Activated T-cell treated with anti-CD3 and anti-CD28 coated beads, Interleukin-2, amount 50 U/mL, for 72 hours (primary cell): Measurements from ENCODE around the gene KCNK1. TPM values are rescaled to one million over a fixed set of nuclear protein-coding genes. Genes with fewer than 3 reads are reported as not detected.
"Not testable (repeated sequence)": the region's sequence is repeated elsewhere in the genome, so short reads cannot be mapped to it uniquely, and the experiment has no call there.

Experiments
- ATAC-seq, 2 donors: fragments of 150-1000 bp; cut with Tn5 transposase; replicated peaks in 1 of 2; 2 replicates each; pipeline ENCODE4 v1.10.0; 2021; ENCODE audit warnings: moderate library complexity in 2 of 2, mild to moderate bottlenecking in 1 of 2
- DNase-seq, 2 donors: peaks; one replicate each; pipeline ENCODE4 v3.0.0; 2021 to 2022; ENCODE audit warnings: mixed read lengths in 1 of 2
- H3K27ac Mint-ChIP-seq: one replicate; pipeline ENCODE4 v1.8.0; 2022; ENCODE audit warnings: mild to moderate bottlenecking, moderate library complexity, mixed read lengths
- H3K27me3 Mint-ChIP-seq: one replicate; pipeline ENCODE4 v1.8.0; 2022; ENCODE audit warnings: low read depth, mixed read lengths
- H3K36me3 Mint-ChIP-seq, 2 donors: one replicate each; pipeline ENCODE4 v1.8.0; 2022; ENCODE audit warnings: mixed read lengths in 2 of 2, mild to moderate bottlenecking in 1 of 2; ENCODE audit not compliant: insufficient read depth in 2 of 2
- H3K4me1 Mint-ChIP-seq: one replicate; pipeline ENCODE4 v1.8.0; 2022; ENCODE audit warnings: low read depth, mixed read lengths
- H3K4me3 Mint-ChIP-seq, 2 donors: one replicate each; pipeline ENCODE4 v1.8.0; 2022; ENCODE audit warnings: mild to moderate bottlenecking in 2 of 2, mixed read lengths in 2 of 2, moderate library complexity in 2 of 2
- H3K9me3 Mint-ChIP-seq, 2 donors: one replicate each; pipeline ENCODE4 v1.8.0; 2022; ENCODE audit warnings: mixed read lengths in 2 of 2
- total RNA-seq, 2 donors: library from RNA; stranded (reverse); gene quantifications; one replicate each; pipeline ENCODE4 v1.2.3, GENCODE V29; 2022

Gene KCNK1
- total RNA-seq, 2 donors from 2014 or later, result 0.43 to 5.9 TPM

DNA sequence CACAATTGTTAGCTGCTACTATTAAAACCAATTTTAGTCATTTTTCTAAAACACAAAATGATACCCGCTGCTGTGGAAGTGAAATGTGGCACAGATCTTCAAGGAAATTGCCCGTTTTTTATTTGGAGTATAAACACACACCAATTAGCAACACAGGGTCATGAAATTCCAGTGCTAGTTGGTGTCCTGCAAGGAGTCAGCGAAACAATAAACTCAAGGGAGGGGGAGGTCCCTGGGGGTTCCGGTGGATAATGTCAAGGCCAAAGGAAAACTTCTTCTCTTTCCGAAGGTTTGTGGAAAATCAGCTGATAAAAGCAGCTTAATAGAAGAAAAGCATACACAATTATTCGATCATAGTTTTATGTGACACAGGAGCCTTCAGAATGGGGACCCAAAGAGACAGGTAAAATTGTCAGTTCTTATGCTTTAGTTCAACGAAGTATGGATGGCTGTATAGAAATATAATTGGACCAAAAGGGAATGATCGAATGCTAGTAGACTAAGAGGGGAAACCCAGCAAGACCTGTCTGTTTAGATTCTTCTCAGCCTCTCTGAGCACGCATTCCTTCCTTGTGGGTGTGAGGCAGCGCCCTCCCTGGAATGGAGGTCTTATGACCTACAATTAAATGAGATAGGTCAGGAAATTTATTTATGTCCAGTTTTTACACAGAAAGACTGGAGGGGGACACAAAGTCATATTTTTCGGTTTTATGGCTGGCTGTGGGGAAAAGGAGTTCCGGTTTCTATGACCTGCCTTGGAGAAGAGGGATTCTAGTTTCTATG, 65.9 kb downstream of the KCNK1 start:
- ATAC-seq (no peak), DNase-seq (no peak)
- Mint-ChIP-seq H3K4me3 (no peak overlapping the region), H3K27me3 (no peaks in the 10 kb centered on the region), H3K4me1 (no peaks in the 10 kb centered on the region), H3K36me3 (no peaks in the 10 kb centered on the region), H3K9me3 (no peaks in the 10 kb centered on the region), H3K27ac (no peak overlapping the region)

DNA sequence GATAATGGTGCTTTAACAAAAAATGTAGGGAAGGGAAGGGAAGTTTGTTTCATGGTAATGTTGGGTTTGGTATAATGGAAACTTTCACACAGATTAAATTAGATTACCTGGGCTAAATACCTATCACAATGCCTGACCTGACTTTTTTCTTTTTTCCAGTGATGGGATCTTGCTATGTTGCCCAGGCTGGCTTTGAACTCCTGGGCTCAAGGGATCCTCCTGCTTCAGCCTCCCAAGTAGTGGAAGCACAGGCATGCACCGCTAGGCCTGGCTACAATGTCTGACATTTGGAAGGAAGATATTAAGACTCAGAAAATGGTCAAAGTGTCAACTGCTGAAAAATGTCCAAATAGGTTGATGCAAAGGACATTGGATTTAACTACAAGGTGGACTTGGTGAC, 67.4 kb downstream of the KCNK1 start:
- H3K4me3 Mint-ChIP-seq, result no peak overlapping the region
- no peaks in the 10 kb centered on the region for H3K4me1 Mint-ChIP-seq
- no peaks in the 10 kb centered on the region for H3K27me3 Mint-ChIP-seq
- H3K27ac Mint-ChIP-seq, result no peak overlapping the region
- no peaks in the 10 kb centered on the region for H3K9me3 Mint-ChIP-seq
- ATAC-seq (no peak), DNase-seq (no peak)
- no peaks in the 10 kb centered on the region for H3K36me3 Mint-ChIP-seq

DNA sequence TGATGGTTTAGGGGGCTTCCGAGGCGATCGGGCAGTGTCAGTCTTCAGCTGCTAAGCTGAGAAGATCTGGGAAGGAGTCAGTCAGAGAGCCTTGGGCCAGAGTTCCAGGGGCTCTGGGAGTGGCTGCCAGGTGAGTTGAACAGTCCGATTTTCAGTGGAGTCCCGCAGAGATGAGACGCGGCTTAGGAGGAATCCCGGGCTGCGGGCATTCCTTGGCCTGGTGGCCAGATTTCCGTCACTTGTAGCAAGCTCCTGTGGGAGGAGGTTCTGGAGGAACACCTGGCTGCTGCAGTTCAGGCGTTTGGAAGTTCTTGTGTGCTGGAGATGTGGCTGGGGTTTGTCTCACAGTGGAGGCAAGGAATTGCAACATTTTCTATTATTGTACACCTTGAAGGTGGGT, 72.7 kb downstream of the KCNK1 start:
- not testable (repeated sequence) for DNase-seq, H3K9me3 Mint-ChIP-seq, H3K4me3 Mint-ChIP-seq, H3K27ac Mint-ChIP-seq, H3K36me3 Mint-ChIP-seq, H3K4me1 Mint-ChIP-seq, ATAC-seq
- peaks cover 34% of the 10 kb centered on the region for H3K27me3 Mint-ChIP-seq

DNA sequence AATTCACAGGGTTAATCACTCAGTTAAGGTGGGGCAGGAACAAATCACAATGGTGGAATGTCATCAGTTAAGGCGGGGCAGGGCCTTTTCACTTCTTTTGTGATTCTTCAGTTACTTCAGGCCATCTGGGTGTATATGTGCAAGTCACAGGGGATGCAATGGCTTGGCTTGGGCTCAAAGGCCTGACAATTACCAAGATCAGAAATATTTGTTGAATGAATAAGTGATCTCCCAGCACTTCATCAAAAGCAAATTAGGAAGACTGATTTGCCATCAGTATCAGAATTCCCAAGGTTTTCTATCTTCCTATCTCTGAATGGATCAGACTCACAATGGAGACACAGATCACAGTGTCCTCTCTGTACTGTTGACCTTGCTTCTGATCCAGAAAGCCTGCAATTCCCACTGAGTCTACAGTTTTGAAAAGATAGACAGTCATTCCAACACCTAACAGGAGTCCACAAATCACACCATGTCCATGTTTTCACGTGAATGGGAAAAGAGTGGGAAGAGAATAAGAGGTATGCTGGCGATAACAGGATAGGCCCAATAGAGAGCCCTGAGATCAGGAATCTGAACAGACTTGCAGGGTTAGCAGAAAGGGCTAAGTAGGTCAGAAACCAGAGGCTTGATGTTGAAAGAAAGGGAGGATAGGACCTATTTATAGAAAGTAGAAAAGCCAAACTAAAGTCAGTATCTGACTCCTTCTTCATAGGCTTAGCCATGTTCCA, 75.3 kb downstream of the KCNK1 start:
- H3K9me3 Mint-ChIP-seq, result peaks cover 0 to 3% of the 10 kb centered on the region in 2 donors
- no peak for DNase-seq

DNA sequence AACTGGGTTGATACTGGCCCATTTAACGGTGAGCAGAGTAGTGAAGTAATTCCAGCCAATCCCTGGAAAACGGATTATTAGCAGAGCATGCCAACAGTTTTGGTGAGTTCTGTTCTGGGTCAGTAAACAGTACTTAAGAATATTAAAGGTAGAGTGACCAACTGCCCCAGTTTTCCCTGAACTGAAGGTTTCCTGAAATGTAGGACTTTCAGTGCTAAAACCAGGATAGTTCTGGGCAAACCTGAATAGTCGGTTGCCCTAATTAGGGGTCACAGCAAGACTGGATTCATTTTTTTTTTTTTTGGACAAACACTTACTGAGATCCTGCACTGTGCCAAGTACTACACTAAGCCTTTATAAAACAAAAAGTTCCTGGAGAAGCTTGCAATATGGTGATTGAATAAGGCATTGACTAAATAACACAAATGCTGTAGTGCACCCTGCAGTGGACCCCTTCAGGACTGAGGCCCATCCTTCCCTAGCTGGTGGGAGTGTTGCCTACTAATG, 75.9 kb downstream of the KCNK1 start:
- no peaks in the 10 kb centered on the region for H3K4me1 Mint-ChIP-seq
- H3K27ac Mint-ChIP-seq, result no peak overlapping the region
- peaks cover 0 to 3% of the 10 kb centered on the region in 2 donors for H3K9me3 Mint-ChIP-seq
- no peaks in the 10 kb centered on the region for H3K36me3 Mint-ChIP-seq
- peaks cover 34% of the 10 kb centered on the region for H3K27me3 Mint-ChIP-seq
- no peak for DNase-seq
- no peak for ATAC-seq
- H3K4me3 Mint-ChIP-seq, result no peak overlapping the region

More for the DNA sequence above, 75.3 kb downstream of the KCNK1 start:
- ATAC-seq, result no peak
- H3K4me1 Mint-ChIP-seq, result no peaks in the 10 kb centered on the region
- no peak overlapping the region for H3K4me3 Mint-ChIP-seq
- H3K36me3 Mint-ChIP-seq, result no peaks in the 10 kb centered on the region
- no peak overlapping the region for H3K27ac Mint-ChIP-seq
- peaks cover 34% of the 10 kb centered on the region for H3K27me3 Mint-ChIP-seq

DNA sequence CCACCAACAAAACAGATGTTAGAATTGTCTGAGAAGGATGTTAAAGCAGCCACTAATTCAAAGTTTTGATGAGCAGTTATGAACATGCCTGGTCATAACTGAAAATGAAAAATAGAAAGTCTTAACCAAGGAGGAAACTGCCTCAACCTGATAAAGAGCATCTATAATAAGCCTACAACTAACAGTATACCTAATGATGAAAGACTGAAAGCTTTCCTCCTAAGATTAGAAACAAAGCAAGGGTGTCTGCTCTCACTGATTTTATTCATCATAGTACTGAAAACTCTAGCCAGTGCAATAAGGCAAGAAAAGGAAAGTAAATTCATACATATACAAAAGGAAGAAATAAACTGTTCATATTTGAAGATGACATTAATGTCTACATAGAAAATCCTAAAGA, 82.0 kb downstream of the KCNK1 start:
- Mint-ChIP-seq H3K36me3 (peaks cover 3 to 4% of the 10 kb centered on the region in 2 donors), H3K9me3 (peaks cover 3 to 7% of the 10 kb centered on the region in 2 donors), H3K4me3 (no peak overlapping the region), H3K27ac (no peak overlapping the region), H3K27me3 (peaks cover 28% of the 10 kb centered on the region), H3K4me1 (no peaks in the 10 kb centered on the region)
- DNase-seq (no peak), ATAC-seq (peak in 1 of 2 donors; percentile 54)

DNA sequence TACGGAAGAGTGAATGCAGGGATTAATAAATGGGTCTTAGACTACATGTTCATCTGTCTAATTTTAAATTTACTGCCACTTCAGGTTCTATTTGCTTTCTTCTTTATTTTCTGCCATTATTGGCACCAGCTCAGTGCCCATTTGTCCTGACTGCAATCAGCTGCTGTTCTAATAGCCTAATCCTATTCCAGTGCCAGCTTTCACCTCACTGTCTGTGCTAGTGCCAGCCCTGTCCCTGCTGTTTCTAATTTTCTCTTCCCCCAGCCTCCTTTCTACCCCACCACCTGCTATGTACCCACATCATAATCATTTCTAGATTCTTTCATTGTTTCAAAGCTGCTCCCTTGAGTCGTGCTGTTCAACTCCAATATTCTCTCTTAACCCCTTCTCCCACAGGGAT, 86.4 kb downstream of the KCNK1 start:
- no peak for ATAC-seq
- no peak overlapping the region for H3K4me3 Mint-ChIP-seq
- peaks cover 21% of the 10 kb centered on the region for H3K27me3 Mint-ChIP-seq
- peaks cover 3 to 7% of the 10 kb centered on the region in 2 donors for H3K9me3 Mint-ChIP-seq
- H3K4me1 Mint-ChIP-seq, result no peaks in the 10 kb centered on the region
- no peak for DNase-seq
- H3K36me3 Mint-ChIP-seq, result peaks cover 3 to 4% of the 10 kb centered on the region in 2 donors
- H3K27ac Mint-ChIP-seq, result no peak overlapping the region

DNA sequence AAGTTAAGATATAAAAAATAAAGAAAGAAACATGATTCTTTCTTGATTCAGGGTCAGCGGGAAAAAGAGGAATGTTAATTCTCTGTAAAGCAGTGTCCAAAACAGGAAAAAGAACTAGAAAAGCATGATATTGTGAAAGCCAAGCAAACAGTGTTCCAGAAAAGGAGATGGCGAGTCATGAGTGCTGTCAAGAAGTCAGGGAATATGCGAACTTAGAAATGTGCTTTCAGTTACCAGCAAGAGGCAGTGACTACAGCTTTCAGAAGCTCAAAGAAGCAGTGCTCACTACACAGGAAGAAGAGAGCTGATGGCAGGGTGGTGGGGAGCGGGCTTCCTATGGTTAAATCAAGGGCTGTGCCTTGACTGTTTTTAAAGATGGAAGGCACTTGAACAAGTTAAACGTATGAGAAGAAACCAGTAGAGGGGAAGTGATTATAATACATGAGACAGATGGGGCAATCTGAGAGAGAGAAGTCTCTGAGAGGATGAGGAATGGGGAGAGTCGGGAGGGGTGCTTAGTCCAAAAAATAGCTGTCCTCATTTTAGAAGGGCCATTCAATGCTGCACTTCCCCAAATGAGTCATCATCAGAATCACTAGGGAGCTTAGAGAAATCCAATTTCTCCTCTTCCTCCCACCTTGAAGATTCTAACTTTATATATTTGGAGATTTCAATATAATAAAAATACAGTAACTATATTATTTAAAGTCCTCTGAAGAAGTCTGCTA, 90.4 kb downstream of the KCNK1 start:
- DNase-seq (no peak), ATAC-seq (no peak)
- no peak overlapping the region for H3K4me3 Mint-ChIP-seq
- H3K4me1 Mint-ChIP-seq, result no peaks in the 10 kb centered on the region
- no peaks in the 10 kb centered on the region for H3K27me3 Mint-ChIP-seq
- H3K36me3 Mint-ChIP-seq, result peaks cover 0 to 2% of the 10 kb centered on the region in 2 donors
- H3K9me3 Mint-ChIP-seq, result peaks cover 0 to 2% of the 10 kb centered on the region in 2 donors
- no peak overlapping the region for H3K27ac Mint-ChIP-seq

DNA sequence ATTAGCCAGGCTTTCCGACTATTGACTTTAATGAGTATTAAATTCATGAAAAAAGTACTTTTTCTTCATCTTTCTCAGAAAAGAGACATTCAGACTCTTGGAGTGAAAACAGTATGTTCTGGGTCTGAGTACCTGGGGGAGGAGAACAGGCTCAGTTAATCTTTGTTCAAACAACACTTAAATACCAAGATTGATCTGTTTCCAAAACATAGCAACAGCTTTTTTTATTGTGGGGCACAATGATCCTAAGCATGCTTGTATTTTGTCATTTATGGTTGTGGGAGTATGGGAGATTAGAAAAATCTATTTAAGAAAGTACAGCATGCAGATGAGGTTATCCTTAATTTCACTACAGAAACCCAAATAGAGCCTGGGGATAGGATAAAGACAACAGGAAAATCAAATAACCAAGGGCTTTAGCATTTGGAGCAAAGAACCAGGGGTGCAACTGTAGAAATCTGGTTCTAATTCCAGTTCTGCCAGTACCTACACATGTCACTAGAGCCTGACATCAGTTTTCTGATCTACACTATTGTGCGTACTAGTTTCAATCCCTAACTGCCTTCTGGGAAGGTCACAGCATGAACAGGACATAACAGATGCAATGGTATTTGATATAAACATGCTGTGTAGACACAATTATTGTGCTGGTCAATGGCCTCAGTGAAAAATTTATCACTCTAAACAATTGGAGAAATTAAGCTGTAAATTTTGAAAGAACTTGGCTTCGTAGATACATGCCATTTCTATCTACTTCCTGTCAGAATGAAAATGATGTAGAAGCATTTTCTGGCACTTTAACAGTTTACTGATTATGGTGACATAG, 91.2 kb downstream of the KCNK1 start:
- H3K4me1 Mint-ChIP-seq, result no peaks in the 10 kb centered on the region
- H3K36me3 Mint-ChIP-seq, result peaks cover 0 to 2% of the 10 kb centered on the region in 2 donors
- ATAC-seq (no peak), DNase-seq (no peak)
- no peak overlapping the region for H3K27ac Mint-ChIP-seq
- H3K4me3 Mint-ChIP-seq, result no peak overlapping the region
- H3K9me3 Mint-ChIP-seq, result peaks cover 0 to 2% of the 10 kb centered on the region in 2 donors
- H3K27me3 Mint-ChIP-seq, result no peaks in the 10 kb centered on the region

DNA sequence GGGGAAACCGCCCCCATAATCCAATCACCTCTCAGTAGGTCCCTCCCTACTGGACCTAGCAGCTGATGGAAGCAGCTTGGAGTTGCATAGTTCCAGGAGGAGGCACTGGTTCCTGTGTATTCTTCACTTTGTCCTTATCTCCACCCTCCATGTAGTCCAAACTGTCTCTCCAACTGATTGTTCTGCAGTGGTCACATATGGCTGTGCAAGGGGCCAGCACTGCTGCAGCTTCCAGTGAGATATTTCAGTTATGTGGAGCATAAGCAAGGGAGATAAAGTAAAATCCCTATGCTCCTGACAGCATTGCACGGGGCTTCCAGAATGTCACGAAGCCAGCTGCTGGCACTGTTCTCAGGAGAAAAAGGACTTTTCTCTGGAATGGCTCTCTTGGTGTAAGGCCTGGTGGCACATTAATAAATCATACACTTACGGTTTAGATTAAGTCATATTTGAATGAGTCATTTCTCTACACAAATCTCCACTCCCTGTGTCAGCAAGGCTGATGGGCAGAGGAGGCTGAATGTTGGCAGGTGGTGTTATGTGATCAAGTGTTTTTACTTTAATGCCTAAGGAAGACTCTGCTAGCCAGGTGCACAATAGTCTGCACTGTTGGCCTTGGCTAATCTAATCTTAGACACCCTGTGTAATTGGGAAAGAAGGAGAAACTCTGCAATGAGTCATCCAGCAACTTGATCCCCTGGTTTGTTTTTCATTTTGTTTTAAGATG, 93.4 kb downstream of the KCNK1 start:
- no peak for ATAC-seq
- H3K4me3 Mint-ChIP-seq, result no peak overlapping the region
- peaks cover 2% of the 10 kb centered on the region in 2 donors for H3K9me3 Mint-ChIP-seq
- H3K27me3 Mint-ChIP-seq, result no peaks in the 10 kb centered on the region
- no peaks in the 10 kb centered on the region for H3K4me1 Mint-ChIP-seq
- H3K36me3 Mint-ChIP-seq, result peaks cover 1 to 2% of the 10 kb centered on the region in 2 donors
- no peak overlapping the region for H3K27ac Mint-ChIP-seq
- DNase-seq, result no peak

DNA sequence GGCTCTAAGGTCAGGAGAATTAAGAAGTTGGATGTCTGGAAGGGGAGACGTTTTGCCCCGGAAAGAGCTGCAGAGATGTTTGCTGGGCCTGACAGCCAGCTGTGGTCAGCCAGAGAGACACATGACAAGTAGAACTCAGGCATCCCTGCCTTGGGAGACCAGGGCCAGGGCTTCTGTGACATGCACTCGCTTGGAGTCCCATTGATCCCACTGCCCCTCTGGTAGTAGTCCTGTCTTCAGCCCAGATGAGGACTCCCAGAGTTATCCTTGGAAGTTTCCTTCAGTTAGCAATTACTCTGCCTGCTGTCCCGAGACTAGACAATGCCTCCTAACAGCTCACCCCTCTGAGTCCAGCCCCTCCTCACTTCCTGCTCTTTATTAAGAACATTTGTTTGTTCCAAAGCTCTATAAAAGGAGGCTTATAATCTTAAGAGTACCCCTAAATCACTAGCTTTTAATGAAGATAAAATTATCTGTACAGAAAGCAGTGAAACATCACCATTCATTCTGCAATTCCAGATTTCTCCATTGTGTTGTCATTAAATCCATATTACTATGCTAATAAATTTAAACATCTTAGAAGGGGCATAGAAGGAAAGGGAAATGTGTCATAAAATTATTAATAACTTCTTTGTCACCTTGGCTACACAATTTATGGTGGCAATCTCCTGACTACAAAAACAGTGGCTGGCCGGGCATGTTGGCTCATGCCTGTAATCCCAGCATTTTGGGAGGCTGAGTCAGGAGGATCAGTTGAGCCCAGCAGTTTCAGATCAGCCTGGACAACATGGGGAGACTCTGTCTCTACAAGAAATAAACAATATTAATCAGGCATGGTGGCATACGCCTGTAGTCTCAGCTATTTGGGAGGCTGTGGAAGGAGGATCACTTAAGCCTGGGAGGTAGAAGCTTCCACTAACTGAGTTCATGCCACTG, 94.2 kb downstream of the KCNK1 start:
- peaks cover 1% of the 10 kb centered on the region for H3K27me3 Mint-ChIP-seq
- H3K27ac Mint-ChIP-seq, result no peak overlapping the region
- ATAC-seq, result no peak
- no peak for DNase-seq
- no peak overlapping the region for H3K4me3 Mint-ChIP-seq
- H3K36me3 Mint-ChIP-seq, result peaks cover 1 to 2% of the 10 kb centered on the region in 2 donors
- H3K4me1 Mint-ChIP-seq, result no peaks in the 10 kb centered on the region
- peaks cover 2 to 4% of the 10 kb centered on the region in 2 donors for H3K9me3 Mint-ChIP-seq
